OCI-LY3 (cell line): ENCODE results near the gene CCR9.
A peak's percentile ranks its signal among the peaks of the same experiment; 100 is the strongest.

Experiments
- H2AFZ ChIP-seq: fragments of 200-600, 300-600 bp; shearing (Covaris generic); 2 replicates; pipeline ENCODE4 v1.6.0; 2014; ENCODE audit warnings: antibody characterized with exemption, low read depth, low read length
- H3K27ac ChIP-seq: fragments of 200-600, 300-600 bp; sonication (generic); 2 replicates; pipeline ENCODE4 v1.5.1; 2014; ENCODE audit warnings: mild to moderate bottlenecking, low read length, moderate library complexity, mixed read lengths
- H3K27me3 ChIP-seq: fragments of 200-600, 300-600 bp; sonication (generic); 2 replicates; pipeline ENCODE4 v1.6.1; 2014; ENCODE audit warnings: low read depth, low read length, mixed read lengths
- H3K36me3 ChIP-seq: fragments of 200-600, 300-600 bp; sonication (generic); replicated peaks from 2 replicates; pipeline ENCODE3; 2014; ENCODE audit warnings: low read depth, low read length, mixed read lengths
- H3K4me1 ChIP-seq: fragments of 300-600, 200-600 bp; sonication (generic); 2 replicates; pipeline ENCODE4 v1.6.1; 2014; ENCODE audit warnings: low read length, mixed read lengths
- H3K4me2 ChIP-seq: fragments of 200-600, 300-600 bp; sonication (generic); 2 replicates; pipeline ENCODE4 v1.6.1; 2014; ENCODE audit warnings: low read length, mixed read lengths
- H3K4me3 ChIP-seq: fragments of 300-600, 200-600 bp; sonication (generic); 2 replicates; pipeline ENCODE4 v1.5.1; 2014; ENCODE audit warnings: antibody characterized with exemption, mild to moderate bottlenecking, low read length, moderate library complexity
- H3K79me2 ChIP-seq: fragments of 300-600, 200-600 bp; shearing (Covaris generic); 2 replicates; pipeline ENCODE4 v1.6.1; 2014; ENCODE audit warnings: mild to moderate bottlenecking, low read length, mixed read lengths
- H3K9ac ChIP-seq: fragments of 300-600, 200-600 bp; shearing (Covaris generic); 2 replicates; pipeline ENCODE4 v1.6.0; 2014; ENCODE audit warnings: mild to moderate bottlenecking, low read length, moderate library complexity
- H3K9me3 ChIP-seq: fragments of 200-600, 300-600 bp; shearing (Covaris generic); 2 replicates; pipeline ENCODE4 v1.6.1; 2014; ENCODE audit warnings: low read length, mixed read lengths; ENCODE audit not compliant: insufficient read depth
- H4K20me1 ChIP-seq: fragments of 200-600, 300-600 bp; sonication (generic); 2 replicates; pipeline ENCODE4 v1.6.1; 2016; ENCODE audit warnings: low read length, mixed read lengths; ENCODE audit not compliant: insufficient read depth
- CTCF ChIP-seq: fragments of 200-600, 300-600 bp; sonication (generic); IDR thresholded peaks from 2 replicates; pipeline ENCODE4 v1.5.1; 2014; ENCODE audit warnings: antibody characterized with exemption, low read length, low read depth
- EZH2phosphoT487 ChIP-seq: fragments of 200-600 bp; shearing (Covaris generic); IDR thresholded peaks from 2 replicates; pipeline ENCODE4 v1.6.1; 2018; ENCODE audit warnings: antibody characterized with exemption, mixed run types, low read depth

CCR9 gene

GRCh38 chr3:45870099-45870498 is 16.2 kb upstream of the CCR9 start:
- Histone ChIP-seq H3K4me1 (peaks cover 41% of the 10 kb centered on the region), H2AFZ (no peak overlapping the region), H3K9me3 (no peaks in the 10 kb centered on the region), H3K4me3 (no peak overlapping the region), H3K27me3 (peaks cover 83% of the 10 kb centered on the region), H3K36me3 (no peaks in the 10 kb centered on the region), H3K27ac (no peak overlapping the region), H3K4me2 (0 out of 2 replicates have a peak overlapping the region, but pooled peaks have one; percentile 2), H3K9ac (no peak overlapping the region), H4K20me1 (peaks cover 27% of the 10 kb centered on the region), H3K79me2 (no peaks in the 10 kb centered on the region)
- TF ChIP-seq EZH2phosphoT487, result no peak
- TF ChIP-seq CTCF, result no peak

DNA sequence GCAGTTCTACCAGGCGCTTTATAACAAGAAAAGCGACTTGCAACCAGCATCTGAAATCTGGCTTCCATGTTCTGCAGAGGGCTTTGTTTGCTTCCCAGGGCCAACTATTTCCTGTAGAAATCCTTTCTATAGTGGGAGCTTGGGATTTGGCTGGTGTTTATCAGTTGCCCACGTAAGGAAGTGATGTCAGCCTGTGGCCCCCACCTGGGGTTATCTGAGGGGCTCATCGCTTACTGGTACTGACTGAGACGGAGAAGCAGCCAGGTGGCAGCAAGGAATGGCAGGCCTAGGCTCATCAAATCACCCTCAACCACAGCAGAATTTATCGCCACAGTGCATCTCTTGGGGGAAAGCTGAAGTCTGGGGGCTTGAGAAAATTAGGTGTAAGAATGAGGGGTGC is 14.6 kb upstream of the CCR9 start:
- peaks cover 18% of the 10 kb centered on the region for H4K20me1 ChIP-seq
- H2AFZ ChIP-seq, result no peak overlapping the region
- peak overlapping the region; percentile 57 for H3K4me2 ChIP-seq

DNA sequence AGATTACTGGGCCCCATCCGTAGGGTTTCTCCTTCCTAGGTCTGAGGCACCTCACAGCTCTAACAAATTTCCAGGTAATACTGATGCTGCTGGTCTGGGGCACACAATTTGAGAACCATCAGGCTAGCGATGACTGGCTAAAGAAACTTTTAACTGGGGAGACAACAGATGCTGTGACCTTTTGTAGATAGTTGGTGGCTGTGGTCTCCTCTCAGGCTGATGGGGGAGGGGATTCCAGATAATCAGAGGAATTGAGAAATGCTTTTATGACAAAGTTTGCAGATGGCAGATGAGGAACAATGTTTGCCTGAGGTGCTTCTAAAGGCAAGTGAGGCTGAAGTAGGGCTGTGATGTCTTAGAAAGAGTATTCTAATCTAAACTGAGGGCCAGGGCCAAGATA is 13.8 kb upstream of the CCR9 start:
- Histone ChIP-seq H3K36me3 (no peaks in the 10 kb centered on the region), H4K20me1 (peaks cover 18% of the 10 kb centered on the region), H3K4me3 (peak overlapping the region; percentile 15; the same call in 1 of the 2 replicates), H3K79me2 (no peaks in the 10 kb centered on the region), H3K27me3 (peaks cover 86% of the 10 kb centered on the region), H3K9me3 (no peaks in the 10 kb centered on the region), H3K4me2 (peak overlapping the region; percentile 57), H3K4me1 (peaks cover 26% of the 10 kb centered on the region), H2AFZ (no peak overlapping the region), H3K27ac (no peak overlapping the region), H3K9ac (no peak overlapping the region)
- TF ChIP-seq CTCF (no peak), EZH2phosphoT487 (0 out of 2 replicates have a peak, but pooled peaks have one; percentile 50)

More for the DNA sequence above, 14.6 kb upstream of the CCR9 start:
- Histone ChIP-seq H3K36me3 (no peaks in the 10 kb centered on the region), H3K27me3 (peaks cover 89% of the 10 kb centered on the region), H3K4me1 (peaks cover 26% of the 10 kb centered on the region), H3K9me3 (no peaks in the 10 kb centered on the region), H3K9ac (no peak overlapping the region), H3K4me3 (no peak overlapping the region), H3K27ac (no peak overlapping the region), H3K79me2 (no peaks in the 10 kb centered on the region)
- no peak for TF ChIP-seq EZH2phosphoT487
- TF ChIP-seq CTCF, result no peak

DNA sequence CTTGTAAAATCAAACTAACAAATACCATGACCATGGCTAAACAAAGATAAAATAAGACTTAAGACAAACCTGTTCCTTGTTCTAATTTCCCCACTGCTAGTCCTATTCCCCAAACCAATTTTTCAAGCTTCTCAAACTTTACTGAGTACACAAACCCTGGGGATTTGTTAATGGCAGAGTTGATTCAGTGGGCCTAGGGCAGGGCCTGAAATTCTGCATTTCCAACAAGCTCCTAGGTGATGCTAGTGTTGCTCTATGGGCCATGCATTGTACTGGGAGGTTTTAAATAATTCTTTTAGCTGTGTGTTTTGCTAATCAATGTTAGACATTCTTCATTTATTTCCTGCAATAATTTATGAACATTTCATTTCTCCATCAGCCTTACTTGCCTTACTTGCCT is 13.3 kb upstream of the CCR9 start:
- H3K4me1 ChIP-seq, result peaks cover 26% of the 10 kb centered on the region
- no peak overlapping the region for H3K9ac ChIP-seq
- H3K79me2 ChIP-seq, result no peaks in the 10 kb centered on the region
- no peak overlapping the region for H2AFZ ChIP-seq
- no peak overlapping the region for H3K27ac ChIP-seq
- H4K20me1 ChIP-seq, result peaks cover 18% of the 10 kb centered on the region
- peak overlapping the region; percentile 57; the same call in 1 of the 2 replicates for H3K4me2 ChIP-seq
- no peaks in the 10 kb centered on the region for H3K36me3 ChIP-seq
- no peak for TF ChIP-seq CTCF
- TF ChIP-seq EZH2phosphoT487, result no peak
- peaks cover 84% of the 10 kb centered on the region for H3K27me3 ChIP-seq
- H3K9me3 ChIP-seq, result no peaks in the 10 kb centered on the region
- no peak overlapping the region for H3K4me3 ChIP-seq
